Measurements from ENCODE around the gene PLA2G10.

The PLA2G10 gene

DNA sequence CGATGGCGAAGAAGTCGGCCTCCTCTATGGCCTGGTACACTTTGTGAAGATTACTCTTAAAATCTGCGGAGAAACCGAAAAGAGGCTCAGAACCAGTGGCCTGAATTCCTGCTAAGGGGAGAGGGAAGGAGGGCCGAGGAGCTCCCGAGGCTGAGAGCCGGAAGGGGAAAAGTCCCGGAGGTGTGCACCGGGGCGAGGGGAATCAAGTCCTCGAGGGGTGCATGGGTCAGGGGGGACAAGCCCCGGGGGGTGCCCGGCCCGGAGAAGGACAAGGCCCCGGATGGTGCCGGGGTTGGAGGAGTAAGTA lies 64.5 kb downstream of the PLA2G10 start:
- TF ChIP-seq, protein P1, sequence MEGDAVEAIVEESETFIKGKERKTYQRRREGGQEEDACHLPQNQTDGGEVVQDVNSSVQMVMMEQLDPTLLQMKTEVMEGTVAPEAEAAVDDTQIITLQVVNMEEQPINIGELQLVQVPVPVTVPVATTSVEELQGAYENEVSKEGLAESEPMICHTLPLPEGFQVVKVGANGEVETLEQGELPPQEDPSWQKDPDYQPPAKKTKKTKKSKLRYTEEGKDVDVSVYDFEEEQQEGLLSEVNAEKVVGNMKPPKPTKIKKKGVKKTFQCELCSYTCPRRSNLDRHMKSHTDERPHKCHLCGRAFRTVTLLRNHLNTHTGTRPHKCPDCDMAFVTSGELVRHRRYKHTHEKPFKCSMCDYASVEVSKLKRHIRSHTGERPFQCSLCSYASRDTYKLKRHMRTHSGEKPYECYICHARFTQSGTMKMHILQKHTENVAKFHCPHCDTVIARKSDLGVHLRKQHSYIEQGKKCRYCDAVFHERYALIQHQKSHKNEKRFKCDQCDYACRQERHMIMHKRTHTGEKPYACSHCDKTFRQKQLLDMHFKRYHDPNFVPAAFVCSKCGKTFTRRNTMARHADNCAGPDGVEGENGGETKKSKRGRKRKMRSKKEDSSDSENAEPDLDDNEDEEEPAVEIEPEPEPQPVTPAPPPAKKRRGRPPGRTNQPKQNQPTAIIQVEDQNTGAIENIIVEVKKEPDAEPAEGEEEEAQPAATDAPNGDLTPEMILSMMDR (IDR thresholded peaks at IDR 0.05; ENCODE audit: insufficient read depth, missing control alignments), result no peak
- no peak for FAIRE-seq
- DNase-seq (ENCODE audit: insufficient read length, low spot score), result no peak

DNA sequence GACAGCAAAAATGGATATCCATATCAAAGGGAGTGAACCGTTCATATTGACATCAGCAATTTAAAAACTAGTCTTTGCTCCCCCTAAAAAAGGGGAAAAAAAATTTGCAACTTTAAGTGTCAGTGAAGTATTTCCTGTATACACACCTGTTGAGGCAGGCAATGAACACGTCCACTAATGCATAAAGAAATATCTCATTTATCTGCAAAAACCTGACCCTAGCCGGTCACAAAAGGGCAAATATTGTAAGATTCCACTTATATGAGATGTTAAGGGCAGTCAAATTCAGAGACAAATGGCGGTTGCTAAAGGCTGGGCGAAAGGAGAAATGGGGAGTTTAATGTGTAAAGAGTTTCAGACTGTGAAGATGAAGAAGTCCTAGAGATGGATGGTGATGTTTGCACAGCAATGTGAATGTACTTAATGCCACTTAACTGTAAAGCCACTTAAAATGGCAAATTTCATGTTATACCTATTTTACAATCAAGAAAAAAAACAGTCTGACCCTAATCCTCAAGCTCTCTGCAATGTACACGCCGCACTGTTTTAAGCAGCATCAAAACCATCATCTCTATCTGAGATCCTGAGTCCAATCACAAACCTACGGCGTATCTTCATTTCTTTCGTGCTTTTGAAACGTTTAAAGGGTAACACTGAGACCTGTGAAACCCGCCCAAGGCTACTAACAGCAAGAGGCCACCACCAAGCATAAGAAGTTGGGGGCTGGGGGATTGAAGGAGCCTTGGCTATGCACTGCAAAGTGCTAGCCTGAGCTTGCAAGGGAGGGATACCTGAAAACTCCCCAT lies 65.1 kb downstream of the PLA2G10 start:
- no peak for FAIRE-seq
- DNase-seq (ENCODE audit: insufficient read length, low spot score), result no peak
- TF ChIP-seq, protein P1 (IDR thresholded peaks at IDR 0.05; ENCODE audit: insufficient read depth, missing control alignments), result no peak

DNA sequence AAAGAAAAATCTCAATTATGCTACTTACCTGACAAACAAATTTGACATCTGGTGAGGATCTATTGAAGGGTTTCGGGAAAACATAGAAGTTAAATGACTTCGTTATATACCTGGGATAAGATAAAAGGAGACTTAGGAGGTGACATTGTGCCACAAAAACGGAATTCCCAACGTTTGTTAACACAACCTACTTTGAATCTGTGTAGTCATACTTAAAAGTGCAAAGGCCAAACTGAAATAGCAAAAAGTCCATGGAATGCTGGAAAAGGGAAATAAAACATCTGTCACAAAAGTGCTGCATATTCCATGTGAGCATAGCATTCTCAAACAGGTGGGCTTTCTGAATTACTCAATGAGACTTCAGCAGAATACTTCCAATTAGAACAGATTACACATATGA lies 67.0 kb downstream of the PLA2G10 start:
- TF ChIP-seq, protein P1 (IDR thresholded peaks at IDR 0.05; ENCODE audit: insufficient read depth, missing control alignments), result no peak
- DNase-seq (ENCODE audit: insufficient read length, low spot score), result no peak
- FAIRE-seq, result no peak

All from D721Med (cell line).